Activated CD4-positive, alpha-beta T cell treated with anti-CD3 and anti-CD28 coated beads for 48 hours (primary cell): ENCODE results near the gene DNAJC3.
"Not testable (repeated sequence)": the region's sequence is repeated elsewhere in the genome, so short reads cannot be mapped to it uniquely, and the experiment has no call there.

ENCODE experiments used
- DNase-seq: peaks from one replicate; pipeline ENCODE4 v3.0.0-alpha.2; 2020

Gene DNAJC3

GRCh38 chr13:95722241-95722640 lies 45.3 kb downstream of the DNAJC3 start:
- no peak for DNase-seq

GRCh38 chr13:95723438-95723837 lies 46.5 kb downstream of the DNAJC3 start:
- DNase-seq: no peak

GRCh38 chr13:95724252-95724651 lies 47.3 kb downstream of the DNAJC3 start:
- no peak for DNase-seq

- no peak for DNase-seq
Measured at GRCh38 chr13:95726876-95727275, 49.9 kb downstream of the DNAJC3 start.

GRCh38 chr13:95728957-95729356 lies 52.0 kb downstream of the DNAJC3 start:
- no peak for DNase-seq

- DNase-seq: no peak
Measured at GRCh38 chr13:95734124-95734523, 57.2 kb downstream of the DNAJC3 start.

- DNase-seq: not testable (repeated sequence)
Measured at GRCh38 chr13:95740071-95740978, 63.4 kb downstream of the DNAJC3 start.

- no peak for DNase-seq
Measured at GRCh38 chr13:95740979-95741320, 64.0 kb downstream of the DNAJC3 start.

- DNase-seq: no peak
Measured at GRCh38 chr13:95741584-95742563, 64.9 kb downstream of the DNAJC3 start.

- no peak for DNase-seq
Measured at GRCh38 chr13:95743192-95743591, 66.3 kb downstream of the DNAJC3 start.

GRCh38 chr13:95745289-95745688 lies 68.3 kb downstream of the DNAJC3 start:
- DNase-seq: no peak

GRCh38 chr13:95745752-95746151 lies 68.8 kb downstream of the DNAJC3 start:
- no peak for DNase-seq

GRCh38 chr13:95749545-95749944 lies 72.6 kb downstream of the DNAJC3 start:
- no peak for DNase-seq

- DNase-seq: no peak
Measured at GRCh38 chr13:95752677-95753076, 75.7 kb downstream of the DNAJC3 start.

GRCh38 chr13:95754069-95754468 lies 77.1 kb downstream of the DNAJC3 start:
- DNase-seq: no peak

- DNase-seq: no peak
Measured at GRCh38 chr13:95756072-95756471, 79.1 kb downstream of the DNAJC3 start.

GRCh38 chr13:95762626-95763025 lies 85.7 kb downstream of the DNAJC3 start:
- DNase-seq: not testable (repeated sequence)

GRCh38 chr13:95763601-95764000 lies 86.7 kb downstream of the DNAJC3 start:
- no peak for DNase-seq

GRCh38 chr13:95771905-95772304 lies 95.0 kb downstream of the DNAJC3 start:
- DNase-seq: no peak

GRCh38 chr13:95779522-95779921 lies 102.6 kb downstream of the DNAJC3 start:
- DNase-seq: no peak

GRCh38 chr13:95781016-95781415 lies 104.1 kb downstream of the DNAJC3 start:
- DNase-seq: no peak

GRCh38 chr13:95781940-95782339 lies 105.0 kb downstream of the DNAJC3 start:
- not testable (repeated sequence) for DNase-seq

- DNase-seq: no peak
Measured at GRCh38 chr13:95783747-95784146, 106.8 kb downstream of the DNAJC3 start.
